ENCODE data around the gene SLX1B.
"Not testable (repeated sequence)": the region's sequence is repeated elsewhere in the genome, so short reads cannot be mapped to it uniquely, and the experiment has no call there.

Gene SLX1B

DNA sequence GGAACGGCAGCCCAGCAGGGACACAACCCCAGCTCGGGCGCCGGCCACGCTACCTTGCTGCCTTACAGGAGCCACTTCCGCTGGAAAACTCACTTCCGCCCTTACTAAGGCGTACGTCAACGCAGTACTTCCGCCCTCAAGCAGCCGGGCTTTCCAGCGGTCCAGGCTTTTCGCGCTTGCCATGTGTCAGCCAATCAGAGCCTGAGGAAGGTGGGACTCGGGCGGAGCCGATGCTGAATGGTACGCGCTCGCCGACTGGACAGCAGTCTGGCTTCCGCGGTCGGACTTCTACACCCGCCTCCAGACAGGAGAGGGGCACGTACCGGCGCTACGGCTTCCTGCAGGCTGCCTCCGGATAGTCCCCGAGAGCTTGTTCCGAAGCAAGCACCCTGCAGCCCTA is at the start of gene SLX1B, which contains the start of gene BOLA2:
Gene SLX1B, plus strand, starts transcription at position 265 of the 400 bp plus-strand sequence.
Gene BOLA2, minus strand, starts transcription at position 83 of the 400 bp plus-strand sequence. CDS start 98 bp downstream, outside the sequence.
- not testable (repeated sequence) for DNase-seq (ENCODE audit: low read depth)

DNA sequence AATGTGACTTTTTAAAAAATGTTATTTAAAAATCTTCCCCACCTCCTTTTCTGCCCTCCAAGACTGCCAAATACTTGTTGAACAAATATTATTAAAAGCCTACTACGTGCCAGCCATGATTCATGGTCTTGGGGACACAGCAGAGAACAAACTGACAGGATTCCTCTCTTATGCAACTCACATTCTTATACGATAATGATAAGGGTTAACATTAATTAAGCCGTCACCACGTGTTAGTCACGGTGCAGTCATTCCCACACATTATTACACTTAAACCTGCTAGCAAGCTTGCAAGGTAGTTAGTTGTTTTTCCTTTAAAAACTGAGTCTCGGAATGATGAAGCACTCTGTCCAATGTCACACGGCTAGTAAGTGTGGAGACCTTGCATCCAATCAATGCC is 49.1 kb upstream of the SLX1B start:
- not testable (repeated sequence) for DNase-seq (ENCODE audit: low read depth)

DNA sequence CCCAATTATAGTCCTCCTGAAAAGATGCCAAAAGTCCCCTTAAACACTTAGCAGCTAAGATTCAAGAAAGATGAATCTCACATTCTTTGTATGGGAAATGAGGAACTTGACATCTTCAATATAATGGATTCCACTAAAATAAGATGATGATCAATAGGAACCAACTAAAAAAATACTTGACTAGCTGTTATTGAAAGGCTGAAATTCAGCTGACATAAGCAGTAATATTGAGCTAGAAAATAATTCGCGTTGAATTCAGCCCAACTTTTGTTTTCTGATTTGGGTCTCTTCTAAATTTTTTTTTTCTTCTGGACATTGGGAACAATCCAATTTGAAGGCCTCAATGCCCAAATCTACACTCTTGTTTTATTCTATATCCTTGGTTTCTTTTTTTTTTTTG is 30.7 kb upstream of the SLX1B start:
- DNase-seq (ENCODE audit: low read depth): not testable (repeated sequence)

DNA sequence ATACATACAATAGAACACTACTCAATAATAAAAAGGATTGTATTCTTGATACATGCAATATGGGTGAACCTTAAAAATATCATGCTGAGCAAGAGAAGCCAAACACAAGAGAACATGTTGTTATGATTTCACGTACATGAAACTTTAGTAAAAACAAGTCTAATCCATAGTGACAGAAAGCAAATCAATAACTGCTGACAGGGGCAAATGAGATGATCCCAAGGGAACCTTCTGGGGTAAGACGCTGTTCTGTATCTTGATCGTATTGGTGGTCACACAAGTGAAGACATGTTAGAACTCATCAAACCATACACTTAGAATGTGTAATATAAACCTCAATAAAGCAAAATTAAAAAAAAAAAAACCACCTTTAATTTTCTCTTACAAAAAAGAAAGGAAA is 28.9 kb upstream of the SLX1B start:
- not testable (repeated sequence) for DNase-seq (ENCODE audit: low read depth)

DNA sequence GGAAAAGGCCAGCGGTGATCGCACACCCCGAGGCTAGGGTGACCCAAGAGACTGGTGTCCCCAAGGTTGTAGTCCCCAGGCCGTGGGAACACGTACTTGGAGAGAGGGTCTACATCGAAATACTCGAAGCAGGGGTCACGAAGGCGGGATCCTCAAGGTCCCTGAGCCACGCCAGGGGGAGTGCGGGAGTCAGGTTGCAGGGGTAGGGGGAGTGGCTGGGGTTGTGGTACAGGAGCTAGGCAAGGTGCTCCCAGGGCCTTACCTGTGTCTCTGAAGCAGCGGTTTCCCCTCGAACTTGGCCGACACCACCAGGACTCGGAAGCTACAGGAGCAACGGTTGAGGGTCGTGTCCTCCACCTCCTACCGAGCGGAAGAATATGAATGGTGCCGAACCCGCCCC is 579 bp upstream of the SLX1B start:
- not testable (repeated sequence) for DNase-seq (ENCODE audit: low read depth)

DNA sequence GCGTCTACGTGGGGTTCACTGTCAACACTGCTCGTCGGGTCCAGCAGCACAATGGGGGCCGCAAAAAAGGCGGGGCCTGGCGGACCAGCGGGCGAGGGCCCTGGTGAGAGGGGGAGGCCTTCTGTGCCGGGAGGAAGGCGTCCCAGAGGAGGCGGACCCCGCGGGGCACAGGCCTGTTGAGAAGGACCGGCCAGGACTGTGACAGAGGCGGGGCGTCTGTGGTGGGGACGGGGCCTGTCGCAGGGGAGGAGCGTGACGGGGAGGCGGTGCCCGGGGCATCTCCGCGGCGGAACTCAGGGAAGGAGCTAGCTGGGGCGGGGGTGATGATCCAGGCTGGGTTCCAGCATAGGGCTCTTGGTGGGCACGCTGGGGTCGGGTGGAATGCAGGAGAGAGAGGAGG is 495 bp downstream of the SLX1B start:
- DNase-seq (ENCODE audit: low read depth): not testable (repeated sequence)

- DNase-seq (ENCODE audit: low read depth): not testable (repeated sequence)
Observed at GRCh38 chr16:29457660-29458059, 3.3 kb downstream of the SLX1B start.

DNA sequence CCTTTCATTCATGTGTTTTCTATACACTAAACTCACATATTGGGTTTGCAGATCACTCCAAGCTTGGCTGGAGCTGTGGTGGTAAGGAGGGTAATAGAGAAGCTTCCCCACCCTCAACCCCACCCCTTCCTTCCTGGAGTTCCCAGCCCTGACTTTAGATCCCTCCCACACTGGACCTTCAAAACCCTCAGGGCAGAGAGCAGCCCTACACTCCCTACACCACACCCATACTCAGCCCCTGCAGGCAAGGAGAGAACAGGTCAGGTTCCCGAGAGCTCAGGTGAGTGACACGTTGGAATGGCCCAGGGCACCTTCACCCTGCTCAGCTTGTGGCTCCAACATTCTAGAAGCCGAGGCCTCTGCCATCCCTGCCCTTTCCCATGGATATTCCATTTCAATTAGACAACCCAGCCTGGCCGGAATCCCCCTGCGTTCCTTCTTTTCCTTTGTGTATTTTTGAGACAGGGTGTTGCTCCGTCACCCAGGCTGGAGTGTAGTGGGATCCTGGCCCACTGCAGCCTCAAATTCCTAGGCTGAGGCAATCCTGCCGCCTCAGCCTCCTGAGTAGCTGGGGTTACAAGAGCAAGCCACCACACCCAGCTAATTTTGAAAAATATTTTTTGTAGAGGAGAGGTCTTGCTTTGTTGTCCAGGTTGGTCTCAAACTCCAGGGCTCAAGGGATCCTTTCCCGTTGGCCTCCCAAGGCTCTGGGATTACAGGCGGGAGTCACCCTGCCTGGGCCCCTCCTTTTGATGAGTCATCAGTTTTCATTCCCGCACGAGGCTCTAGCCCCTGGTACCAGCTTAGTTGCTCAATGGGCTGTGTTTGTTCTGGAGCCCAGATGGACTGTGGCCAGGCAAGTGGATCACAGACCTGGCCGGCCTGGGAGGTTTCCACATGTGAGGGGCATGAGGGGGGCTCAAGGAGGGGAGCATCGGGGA is 5.6 kb downstream of the SLX1B start, which contains the start of gene SULT1A4:
Gene SULT1A4, plus strand, starts transcription at position 208 of the 941 bp plus-strand sequence. CDS start 1,473 bp downstream, outside the sequence.
- DNase-seq (ENCODE audit: low read depth): not testable (repeated sequence)

DNA sequence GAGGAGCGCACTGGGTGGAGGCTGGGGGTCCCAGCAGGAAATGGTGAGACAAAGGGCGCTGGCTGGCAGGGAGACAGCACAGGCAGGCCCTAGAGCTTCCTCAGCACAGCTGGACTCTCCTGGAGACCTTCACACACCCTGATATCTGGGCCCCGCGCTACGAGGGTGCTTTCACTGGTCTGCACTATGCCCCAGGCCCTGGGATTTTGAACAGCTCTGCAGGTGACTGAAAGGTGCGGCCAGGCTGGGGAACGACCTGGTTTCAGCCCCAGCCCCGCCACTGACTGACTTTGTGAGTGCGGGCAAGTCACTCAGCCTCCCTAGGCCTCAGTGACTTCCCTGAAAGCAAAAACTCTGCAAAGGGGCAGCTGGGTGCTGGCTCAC is 6.3 kb downstream of the SLX1B start:
- DNase-seq (ENCODE audit: low read depth): not testable (repeated sequence)

DNA sequence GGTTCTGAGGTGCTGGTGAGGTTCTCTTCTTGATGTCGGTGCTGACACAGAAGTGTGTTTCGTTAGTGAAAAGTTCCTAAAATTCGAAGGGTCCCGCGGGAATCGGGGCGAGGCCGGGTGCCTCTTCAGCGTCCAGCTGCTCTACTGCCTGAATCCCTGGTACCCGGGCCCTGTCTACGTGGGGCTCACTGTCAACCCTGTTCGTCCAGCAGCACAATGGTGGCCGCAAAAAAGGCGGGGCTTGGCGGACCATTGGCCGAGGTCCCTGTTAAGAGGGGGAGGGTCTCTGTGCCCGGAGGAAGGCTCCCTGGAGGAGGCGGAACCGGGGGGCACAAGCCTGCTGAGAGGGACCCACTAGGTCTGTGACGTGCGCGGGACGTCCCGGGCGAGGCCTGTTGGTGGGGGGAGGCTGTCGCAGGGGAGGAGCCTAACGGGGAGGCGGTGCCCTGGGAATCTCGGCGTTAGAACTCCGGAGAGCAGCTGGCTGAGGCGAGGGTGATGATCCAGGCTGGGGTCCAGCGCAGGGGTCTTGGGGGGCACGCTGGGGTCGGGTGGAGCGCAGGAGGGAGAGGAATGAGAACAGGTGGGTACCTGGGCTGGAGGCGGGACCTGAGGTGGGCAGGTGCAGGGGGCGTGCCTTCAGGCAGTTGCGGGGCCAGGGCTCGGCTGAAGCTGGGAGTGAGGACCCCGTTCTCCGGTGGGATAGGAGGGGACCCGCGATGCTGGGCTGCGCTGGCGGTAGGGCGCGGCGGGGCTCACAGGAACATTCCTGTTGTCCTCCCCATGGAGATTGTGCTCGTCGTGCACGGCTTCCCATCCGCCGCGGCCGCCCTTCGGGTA is 11.9 kb downstream of the SLX1B start:
- not testable (repeated sequence) for DNase-seq (ENCODE audit: low read depth)

DNA sequence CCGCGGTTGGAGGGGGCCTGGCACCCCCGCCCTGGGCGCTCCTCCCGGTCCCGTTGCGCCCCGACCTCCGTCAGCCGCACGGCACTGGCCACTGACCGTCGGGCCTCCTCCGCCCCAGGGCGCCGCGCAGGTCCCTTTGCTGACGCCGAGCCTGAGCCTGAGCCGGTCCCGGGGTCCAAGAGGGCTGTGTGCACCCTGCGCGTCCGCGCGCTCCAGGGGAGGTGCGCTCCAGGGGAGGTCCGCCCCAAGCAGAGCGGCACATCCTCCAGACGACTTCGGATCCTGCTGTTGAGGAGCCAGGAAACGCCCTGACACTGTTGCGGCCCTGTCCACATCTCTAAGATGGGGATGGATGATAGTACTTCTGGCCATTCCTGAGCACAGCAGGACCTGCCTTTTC is 12.6 kb downstream of the SLX1B start:
- DNase-seq (ENCODE audit: low read depth): not testable (repeated sequence)

DNA sequence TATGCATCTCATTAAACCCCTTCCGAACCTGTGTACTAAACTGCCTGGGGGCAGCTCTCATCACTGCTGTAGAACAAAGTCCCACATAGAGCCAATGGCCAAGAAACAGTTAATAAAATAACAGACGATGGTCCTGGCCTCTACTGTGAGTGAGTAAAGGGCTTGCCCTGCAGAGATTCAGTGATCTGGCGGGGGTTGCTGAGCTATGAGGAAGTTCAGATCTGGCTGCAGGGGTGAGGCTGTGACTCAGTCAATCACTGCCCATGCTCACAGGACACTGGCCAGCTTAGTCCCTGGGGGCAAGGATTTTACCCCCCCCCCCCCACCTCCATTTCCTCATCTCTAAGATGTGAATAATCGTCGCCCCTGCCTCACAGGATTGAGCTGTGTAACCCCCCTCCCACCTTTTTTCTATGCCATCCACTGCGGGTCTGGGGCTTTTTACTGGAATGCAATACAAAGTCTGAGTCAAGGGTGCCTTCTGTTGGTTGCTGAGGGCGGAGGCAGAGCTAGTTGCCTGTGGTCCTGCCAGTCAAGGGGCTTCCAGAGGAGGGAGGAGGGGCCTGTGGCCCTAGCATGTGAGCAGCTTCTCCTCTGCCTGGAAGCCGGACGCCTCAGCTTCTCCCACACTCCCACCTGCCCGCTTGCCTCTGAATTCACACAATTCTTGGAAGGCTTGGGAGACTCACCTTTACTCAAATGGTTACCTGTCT is 13.5 kb downstream of the SLX1B start:
- DNase-seq (ENCODE audit: low read depth): not testable (repeated sequence)

- peak; percentile 8 for DNase-seq (ENCODE audit: low read depth)
Observed at GRCh38 chr16:29469660-29470059, 15.3 kb downstream of the SLX1B start.

GRCh38 chr16:29472065-29472464 is 17.7 kb downstream of the SLX1B start:
- DNase-seq (ENCODE audit: low read depth): not testable (repeated sequence)

- not testable (repeated sequence) for DNase-seq (ENCODE audit: low read depth)
Observed at GRCh38 chr16:29482276-29482675, 27.9 kb downstream of the SLX1B start.

DNA sequence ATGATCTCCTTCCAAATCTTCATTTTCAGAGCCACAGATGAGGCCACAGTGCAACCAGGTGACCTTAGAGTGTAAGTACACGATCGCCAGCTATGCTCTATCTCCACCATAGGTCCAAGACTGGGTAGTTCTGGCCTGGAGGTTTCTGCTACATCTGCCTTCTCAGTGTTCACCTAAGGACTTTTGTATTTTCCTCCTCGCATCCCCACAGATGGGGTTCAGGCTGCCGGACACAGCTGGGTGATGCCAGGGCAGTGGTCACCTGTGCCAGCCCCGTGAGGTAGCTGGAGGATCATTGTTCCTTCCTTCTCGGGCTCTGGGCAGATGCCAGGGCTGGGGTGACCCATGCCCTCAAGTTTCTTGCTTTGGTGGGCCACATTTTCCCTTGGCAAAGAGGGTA is 52.0 kb downstream of the SLX1B start, which contains the start of gene NPIPB12:
Gene NPIPB12, minus strand, starts transcription at position 101 of the 400 bp plus-strand sequence.
- DNase-seq (ENCODE audit: low read depth): not testable (repeated sequence)

All from activated T-helper 9 cell treated with anti-CD3 and anti-CD28 coated beads, Interleukin-2, amount 50 U/mL, for 16 hours (primary cell).